Natural killer cell (primary cell): ENCODE results near the gene ZBTB37. TPM values are rescaled to one million over a fixed set of nuclear protein-coding genes. Genes with fewer than 3 reads are reported as not detected.
A peak's percentile ranks its signal among the peaks of the same experiment; 100 is the strongest.

ENCODE experiments used
- ATAC-seq, 3 donors: fragments of 150-1000 bp in 2 of 3; fragments of 200-7000 bp in 1 of 3; cut with Tn5 transposase; 1 replicate in 1 of 3; 2 replicates in 2 of 3; pipeline ENCODE4 v1.10.0; 2021; ENCODE audit warnings: mild to moderate bottlenecking in 2 of 3, moderate library complexity in 2 of 3
- DNase-seq, 2 donors: peaks; one replicate each; pipeline versions ENCODE4 v3.0.0 to v3.0.0-alpha.2; 2013 to 2021; ENCODE audit warnings: mixed read lengths in 1 of 2
- H3K27ac ChIP-seq: one replicate; pipeline ENCODE4 v1.5.1; 2013; ENCODE audit warnings: mild to moderate bottlenecking, low read length
- H3K27me3 ChIP-seq: one replicate; pipeline ENCODE4 v1.6.1; 2013; ENCODE audit warnings: low read length; ENCODE audit not compliant: control insufficient read depth, insufficient read depth
- H3K36me3 ChIP-seq: one replicate; pipeline ENCODE4 v1.6.1; 2013; ENCODE audit warnings: low read length; ENCODE audit not compliant: control insufficient read depth, insufficient read depth
- H3K4me1 ChIP-seq: one replicate; pipeline ENCODE4 v1.6.1; 2013; ENCODE audit warnings: low read length; ENCODE audit not compliant: control insufficient read depth, insufficient read depth
- H3K4me3 ChIP-seq: one replicate; pipeline ENCODE4 v1.5.1; 2013; ENCODE audit warnings: low read length
- H3K9me3 ChIP-seq: one replicate; pipeline ENCODE4 v1.6.1; 2013; ENCODE audit warnings: low read length; ENCODE audit not compliant: control insufficient read depth, insufficient read depth
- H3K27ac Mint-ChIP-seq, 2 donors: one replicate each; pipeline ENCODE4 v1.8.0; 2022; ENCODE audit warnings: mild to moderate bottlenecking in 2 of 2, mixed read lengths in 2 of 2, moderate library complexity in 1 of 2
- H3K27me3 Mint-ChIP-seq, 2 donors: one replicate each; pipeline ENCODE4 v1.8.0; 2022; ENCODE audit warnings: low read depth in 2 of 2, mixed read lengths in 2 of 2
- H3K36me3 Mint-ChIP-seq: one replicate; pipeline ENCODE4 v1.8.0; 2022; ENCODE audit warnings: mixed read lengths
- H3K4me1 Mint-ChIP-seq, 2 donors: one replicate each; pipeline ENCODE4 v1.8.0; 2022; ENCODE audit warnings: mixed read lengths in 2 of 2
- H3K4me3 Mint-ChIP-seq: one replicate; pipeline ENCODE4 v1.8.0; 2022; ENCODE audit warnings: mild to moderate bottlenecking, moderate library complexity, mixed read lengths
- H3K9me3 Mint-ChIP-seq, 2 donors: one replicate each; pipeline ENCODE4 v1.8.0; 2022; ENCODE audit warnings: mixed read lengths in 2 of 2
- WGBS: methylation state at CpG from one replicate; pipeline ENCODE4 v1.1.7; 2013; ENCODE audit warnings: missing lambda C conversion rate; ENCODE audit not compliant: insufficient coverage; 5-methylcytosine and 5-hydroxymethylcytosine counted together
- intact Hi-C: fragments of 100-400 bp; cut with micrococcal nuclease; formaldehyde crosslinking; loops from one replicate; pipeline ENCODE4 v1.14.2; 2022
- total RNA-seq, 4 donors: library from RNA; stranded (reverse); fragments of 120-200 nt in 1 of 4; gene quantifications; one replicate each; pipeline versions ENCODE4 v1.2.3 to v1.2.4, GENCODE V29; 2013 to 2022
- TF ChIP-seq, protein P1 (sequence below): fragments of 200-600 bp; IDR thresholded peaks from one replicate; pipeline ENCODE4 v1.8.0; 2022; ENCODE audit warnings: antibody characterized with exemption

The ZBTB37 gene, protein sequence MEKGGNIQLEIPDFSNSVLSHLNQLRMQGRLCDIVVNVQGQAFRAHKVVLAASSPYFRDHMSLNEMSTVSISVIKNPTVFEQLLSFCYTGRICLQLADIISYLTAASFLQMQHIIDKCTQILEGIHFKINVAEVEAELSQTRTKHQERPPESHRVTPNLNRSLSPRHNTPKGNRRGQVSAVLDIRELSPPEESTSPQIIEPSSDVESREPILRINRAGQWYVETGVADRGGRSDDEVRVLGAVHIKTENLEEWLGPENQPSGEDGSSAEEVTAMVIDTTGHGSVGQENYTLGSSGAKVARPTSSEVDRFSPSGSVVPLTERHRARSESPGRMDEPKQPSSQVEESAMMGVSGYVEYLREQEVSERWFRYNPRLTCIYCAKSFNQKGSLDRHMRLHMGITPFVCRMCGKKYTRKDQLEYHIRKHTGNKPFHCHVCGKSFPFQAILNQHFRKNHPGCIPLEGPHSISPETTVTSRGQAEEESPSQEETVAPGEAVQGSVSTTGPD
- 10 to 100 TPM; 38.2 to 47.3 (median 39.8) TPM for total RNA-seq
- total RNA-seq (2013) = 34.9 TPM

DNA sequence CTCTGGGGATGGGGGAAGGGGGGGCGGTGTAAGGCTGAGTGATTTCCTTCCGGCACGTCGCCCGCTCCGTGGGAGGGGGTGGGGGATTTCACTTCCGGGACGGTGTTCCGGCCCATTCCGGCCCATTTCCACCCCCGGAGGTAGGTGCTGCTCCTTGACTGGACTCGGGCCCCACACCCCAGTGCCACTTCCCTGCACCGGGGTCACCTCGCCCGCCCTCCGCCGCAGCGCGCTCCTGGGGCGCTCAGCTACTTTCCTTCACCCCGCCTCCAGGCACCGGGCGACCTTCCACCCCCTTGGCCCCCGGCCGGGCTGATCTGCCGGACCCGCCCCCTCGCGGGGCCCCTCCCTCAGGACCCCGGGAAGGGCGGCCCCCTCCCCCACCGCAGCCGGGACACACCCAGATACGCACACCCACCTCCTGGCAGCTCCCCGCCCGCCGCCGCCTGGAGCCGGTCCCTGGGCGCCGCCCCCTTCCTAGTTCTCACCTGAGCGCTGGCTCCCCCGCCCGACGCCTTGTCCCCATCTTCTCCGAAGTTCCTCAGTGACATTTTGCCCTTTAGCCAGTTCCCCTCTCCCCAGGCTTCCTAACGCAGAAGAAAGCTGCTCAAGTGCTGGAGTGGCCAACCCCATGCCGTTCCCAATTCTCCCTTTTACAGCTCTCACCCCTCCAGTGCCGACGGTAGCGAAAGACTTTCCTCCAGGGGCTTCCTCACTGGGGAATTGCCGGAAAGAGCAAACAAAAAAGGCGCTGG is at the start of gene ZBTB37:
Gene ZBTB37, plus strand, starts transcription at position 115 of the 755 bp plus-strand sequence. CDS start 1,846 bp downstream, outside the sequence.
- WGBS = under 1% methylated on average over 53 of the region's 53 CpGs
- H3K36me3 Mint-ChIP-seq = peaks cover 33% of the 10 kb centered on the region
- peak within 1 kb of the TSS; percentile 86 for H3K4me3 ChIP-seq
- no peaks in the 10 kb centered on the region for H3K9me3 Mint-ChIP-seq
- no peaks in the 10 kb centered on the region for H3K9me3 ChIP-seq
- no peaks in the 10 kb centered on the region for H3K27me3 ChIP-seq
- peak within 1 kb of the TSS; percentile 98 for H3K4me3 Mint-ChIP-seq
- H3K4me1 Mint-ChIP-seq = peaks cover 82 to 83% of the 10 kb centered on the region in 2 donors
- H3K27ac ChIP-seq = peak within 1 kb of the TSS; percentile 77
- intact Hi-C loops = loop anchor here (2.0 to 10.0 kb wide), 3 partner anchors 154 to 348 kb away; partner anchors contain the start of gene RC3H1
- DNase-seq (peak; percentile 62 to 90), ATAC-seq (peak; percentile 20 to 43 (median 25))
- peaks cover 32% of the 10 kb centered on the region for H3K4me1 ChIP-seq
- peak within 1 kb of the TSS; percentile 91 to 97 for H3K27ac Mint-ChIP-seq
- peaks cover 36% of the 10 kb centered on the region for H3K36me3 ChIP-seq
- H3K27me3 Mint-ChIP-seq = no peaks in the 10 kb centered on the region
- TF ChIP-seq, protein P1, sequence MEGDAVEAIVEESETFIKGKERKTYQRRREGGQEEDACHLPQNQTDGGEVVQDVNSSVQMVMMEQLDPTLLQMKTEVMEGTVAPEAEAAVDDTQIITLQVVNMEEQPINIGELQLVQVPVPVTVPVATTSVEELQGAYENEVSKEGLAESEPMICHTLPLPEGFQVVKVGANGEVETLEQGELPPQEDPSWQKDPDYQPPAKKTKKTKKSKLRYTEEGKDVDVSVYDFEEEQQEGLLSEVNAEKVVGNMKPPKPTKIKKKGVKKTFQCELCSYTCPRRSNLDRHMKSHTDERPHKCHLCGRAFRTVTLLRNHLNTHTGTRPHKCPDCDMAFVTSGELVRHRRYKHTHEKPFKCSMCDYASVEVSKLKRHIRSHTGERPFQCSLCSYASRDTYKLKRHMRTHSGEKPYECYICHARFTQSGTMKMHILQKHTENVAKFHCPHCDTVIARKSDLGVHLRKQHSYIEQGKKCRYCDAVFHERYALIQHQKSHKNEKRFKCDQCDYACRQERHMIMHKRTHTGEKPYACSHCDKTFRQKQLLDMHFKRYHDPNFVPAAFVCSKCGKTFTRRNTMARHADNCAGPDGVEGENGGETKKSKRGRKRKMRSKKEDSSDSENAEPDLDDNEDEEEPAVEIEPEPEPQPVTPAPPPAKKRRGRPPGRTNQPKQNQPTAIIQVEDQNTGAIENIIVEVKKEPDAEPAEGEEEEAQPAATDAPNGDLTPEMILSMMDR = no peak

DNA sequence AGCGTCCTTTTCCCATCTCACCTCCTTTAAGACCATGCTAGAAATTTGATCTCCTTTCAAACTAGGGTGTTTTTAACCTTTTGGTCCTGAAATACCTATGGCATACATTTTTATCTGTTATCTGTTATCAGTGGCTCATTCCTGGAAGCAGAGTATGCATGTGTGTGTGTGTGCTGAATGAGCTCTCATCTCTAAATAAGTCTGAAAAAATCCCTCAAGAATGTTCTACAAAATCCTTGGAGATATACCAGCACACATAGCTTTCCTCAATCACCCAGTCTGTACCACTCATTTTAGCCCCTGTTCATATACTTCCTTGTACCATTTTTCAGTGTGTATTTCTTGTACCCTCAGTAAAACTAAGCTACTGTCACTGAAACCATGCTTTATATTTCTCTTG is 49.7 kb upstream of the ZBTB37 start:
- no peaks in the 10 kb centered on the region for H3K36me3 ChIP-seq
- ATAC-seq (no peak), DNase-seq (no peak)
- H3K4me1 Mint-ChIP-seq = peaks cover 13 to 44% of the 10 kb centered on the region in 2 donors
- TF ChIP-seq, protein P1 = no peak
- intact Hi-C loops = no loop called here
- H3K9me3 ChIP-seq = no peaks in the 10 kb centered on the region
- no peak overlapping the region for H3K27ac Mint-ChIP-seq
- no peak overlapping the region for H3K4me3 ChIP-seq
- H3K4me3 Mint-ChIP-seq = no peak overlapping the region
- no peaks in the 10 kb centered on the region for H3K36me3 Mint-ChIP-seq
- H3K27ac ChIP-seq = no peak overlapping the region
- H3K4me1 ChIP-seq = peaks cover 1% of the 10 kb centered on the region
- H3K27me3 Mint-ChIP-seq = no peaks in the 10 kb centered on the region
- H3K9me3 Mint-ChIP-seq = no peaks in the 10 kb centered on the region
- H3K27me3 ChIP-seq = no peaks in the 10 kb centered on the region
- WGBS = 100% methylated on average over 1 of the region's 1 CpG

DNA sequence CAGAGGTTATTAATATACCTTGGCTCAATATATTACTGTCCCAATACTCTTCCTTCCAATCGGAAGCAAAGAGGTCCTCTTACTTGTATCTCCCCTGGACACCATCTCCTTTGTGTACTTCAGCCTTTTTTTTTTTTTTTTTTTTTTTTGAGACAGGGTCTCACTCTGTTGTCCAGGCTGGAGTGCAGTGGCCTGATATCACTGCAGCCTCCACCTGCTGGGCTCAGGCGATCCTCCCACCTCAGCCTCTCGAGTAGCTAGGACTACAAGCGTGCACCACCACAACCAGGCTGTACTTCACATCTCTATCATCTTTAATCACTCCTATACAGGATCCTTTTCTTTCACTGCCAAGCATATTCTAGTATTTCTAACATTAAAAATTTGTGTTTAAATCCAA is 46.5 kb upstream of the ZBTB37 start:
- H3K36me3 Mint-ChIP-seq = no peaks in the 10 kb centered on the region
- no peaks in the 10 kb centered on the region for H3K27me3 Mint-ChIP-seq
- TF ChIP-seq, protein P1 = no peak
- ATAC-seq (no peak), DNase-seq (no peak)
- no peaks in the 10 kb centered on the region for H3K9me3 Mint-ChIP-seq
- intact Hi-C loops = loop anchor here (10.0 kb wide), 1 partner anchor 107 kb away; the partner anchor contains the start of gene KLHL20
- H3K4me1 Mint-ChIP-seq = peaks cover 27 to 42% of the 10 kb centered on the region in 2 donors
- Histone ChIP-seq H3K9me3 (no peaks in the 10 kb centered on the region), H3K4me3 (no peak overlapping the region), H3K4me1 (peaks cover 17% of the 10 kb centered on the region), H3K27ac (no peak overlapping the region), H3K36me3 (peaks cover 1% of the 10 kb centered on the region), H3K27me3 (no peaks in the 10 kb centered on the region)
- H3K27ac Mint-ChIP-seq = no peak overlapping the region
- H3K4me3 Mint-ChIP-seq = no peak overlapping the region
- 97% methylated on average over 4 of the region's 4 CpGs for WGBS
